ENCODE measurements around the gene OR6A2.

The OR6A2 gene

DNA sequence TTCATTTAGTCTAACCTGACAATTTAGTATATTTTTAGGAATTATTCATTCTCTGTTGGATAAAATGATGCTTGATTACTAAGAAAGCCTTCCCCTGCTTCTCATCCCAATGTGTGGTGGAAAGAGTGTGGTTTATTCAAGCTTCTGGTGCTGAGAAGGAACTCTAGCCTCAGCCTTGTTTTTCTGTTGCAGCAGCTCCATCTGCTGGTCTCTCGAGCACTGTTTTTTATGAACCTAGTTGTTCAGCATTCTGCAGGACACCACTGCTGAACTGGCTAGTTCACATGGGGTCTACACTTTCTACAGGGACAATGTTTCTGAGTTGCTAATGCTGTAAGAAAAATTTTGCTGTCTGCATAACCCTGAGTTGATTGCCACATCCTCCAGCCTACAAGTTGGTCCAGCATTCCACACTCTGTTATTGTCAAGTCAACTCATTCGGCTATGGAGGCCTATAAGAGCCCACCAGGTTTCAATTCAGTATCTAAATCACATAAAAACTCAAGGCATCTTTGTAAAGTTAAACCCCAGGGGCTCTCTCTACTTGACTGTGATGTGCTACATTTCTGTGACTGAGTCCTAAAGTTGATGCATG lies 42.0 kb downstream of the OR6A2 start:
- in situ Hi-C loops (cut with MboI; ENCODE audit: low sequenced_read_pairs): no loop called here

GRCh38 chr11:6755953-6756347 lies 43.5 kb downstream of the OR6A2 start:
- in situ Hi-C loops (cut with MboI; ENCODE audit: low sequenced_read_pairs): no loop called here

DNA sequence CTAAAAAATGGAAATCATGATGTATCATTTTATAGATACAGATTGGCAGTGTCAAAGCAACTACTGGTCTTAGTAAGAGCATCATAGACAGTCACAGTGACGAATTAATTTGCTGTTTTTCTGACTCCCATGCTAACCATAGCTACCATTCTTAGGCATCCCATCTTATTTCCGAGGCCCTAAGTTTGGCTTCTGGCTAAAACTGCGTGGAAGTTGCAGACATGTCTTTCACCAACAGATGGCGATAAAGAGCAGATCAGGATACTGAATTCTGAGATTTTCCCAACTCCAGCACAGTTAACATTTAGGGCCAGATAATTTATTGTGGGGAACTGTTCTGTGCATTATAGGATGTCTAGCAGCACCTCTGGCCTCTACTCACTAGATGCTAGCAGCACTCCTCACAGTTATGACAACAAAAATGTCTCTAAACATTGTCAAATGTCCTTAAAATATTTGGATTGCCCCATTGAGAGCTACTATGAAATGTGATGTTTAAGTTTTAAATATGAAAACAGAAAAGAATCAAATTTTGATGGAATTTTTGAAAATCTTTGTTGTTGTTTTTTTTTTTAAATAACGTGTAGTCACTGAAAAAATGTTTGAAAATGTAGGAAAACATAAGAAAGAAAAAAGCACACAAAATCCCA lies 44.1 kb downstream of the OR6A2 start:
- in situ Hi-C loops (cut with MboI; ENCODE audit: low sequenced_read_pairs): no loop called here

DNA sequence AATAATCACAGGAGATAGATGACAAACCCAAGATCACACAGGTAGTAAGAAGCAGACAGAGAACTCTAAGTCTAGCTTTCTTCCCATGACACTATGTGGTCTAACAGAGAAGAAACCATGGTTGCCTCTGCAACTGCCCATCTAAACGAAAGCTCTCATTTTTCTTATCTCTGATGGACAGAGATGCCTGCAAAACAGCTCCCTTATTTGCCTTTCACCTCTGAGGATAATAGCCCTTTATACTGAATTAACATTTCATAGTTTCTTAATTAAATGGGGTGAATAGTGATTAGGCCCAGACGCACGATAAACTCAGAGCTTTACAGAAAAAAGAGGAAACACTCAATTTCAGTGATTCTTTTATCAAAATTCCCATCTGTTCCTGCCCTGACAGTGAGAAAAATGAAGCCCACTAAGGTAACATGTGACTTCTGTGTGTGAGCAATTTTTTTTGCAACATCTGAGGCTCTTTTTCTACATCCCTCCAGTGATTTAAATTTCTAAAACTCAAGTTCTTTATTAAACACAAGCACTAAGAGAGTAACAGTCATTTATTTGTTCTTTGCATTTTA lies 52.3 kb downstream of the OR6A2 start:
- in situ Hi-C loops (cut with MboI; ENCODE audit: low sequenced_read_pairs): no loop called here

DNA sequence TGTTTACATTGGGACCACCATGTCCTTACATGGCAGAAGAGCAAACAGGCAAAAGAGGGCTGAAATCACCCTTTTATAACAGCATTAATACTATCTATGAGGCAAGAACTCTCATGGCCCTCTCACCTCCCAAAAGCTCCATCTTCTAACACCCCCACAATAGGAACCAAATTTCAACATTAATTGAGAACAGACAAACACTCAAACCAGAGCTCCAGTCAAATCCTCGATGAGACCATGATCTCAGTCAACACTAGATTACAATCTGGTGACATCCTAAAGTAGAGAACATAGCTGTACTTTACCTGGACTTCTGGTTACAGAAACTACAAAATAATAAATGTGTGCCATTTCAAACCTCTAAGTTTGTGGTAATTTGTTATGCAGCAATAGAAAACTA lies 52.9 kb downstream of the OR6A2 start:
- in situ Hi-C loops (cut with MboI; ENCODE audit: low sequenced_read_pairs): no loop called here

DNA sequence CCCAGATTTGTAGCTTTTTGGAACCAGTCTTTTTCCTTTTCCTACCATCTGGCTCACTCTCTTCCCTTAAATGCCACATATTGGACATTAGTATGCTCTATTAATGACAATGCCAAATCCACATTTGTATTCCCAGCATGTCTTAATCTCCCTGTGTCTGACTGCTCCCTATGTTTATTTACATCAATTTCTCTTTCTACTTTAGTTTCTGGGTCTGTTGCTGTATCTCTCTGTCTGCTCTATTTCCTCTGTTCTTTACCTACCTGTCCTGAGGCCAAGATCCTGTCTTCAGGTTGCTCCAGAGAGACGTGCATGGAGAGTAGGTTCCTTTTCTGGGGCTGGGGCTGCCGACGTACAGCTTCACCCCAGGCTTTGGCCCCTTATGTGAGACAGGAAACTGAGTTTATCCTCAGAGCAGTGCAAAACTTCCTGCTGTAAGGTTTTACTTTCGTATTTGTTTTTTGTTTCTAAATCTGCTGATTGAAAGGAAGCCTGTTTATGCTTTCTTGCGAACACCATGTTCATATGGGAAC lies 53.3 kb downstream of the OR6A2 start:
- in situ Hi-C loops (cut with MboI; ENCODE audit: low sequenced_read_pairs): no loop called here

GRCh38 chr11:6745465-6746015 lies 53.9 kb downstream of the OR6A2 start:
- in situ Hi-C loops (cut with MboI; ENCODE audit: low sequenced_read_pairs): no loop called here

- in situ Hi-C loops (cut with MboI; ENCODE audit: low sequenced_read_pairs): no loop called here
These were observed 54.5 kb downstream of the OR6A2 start for GRCh38 chr11:6745018-6745417.

DNA sequence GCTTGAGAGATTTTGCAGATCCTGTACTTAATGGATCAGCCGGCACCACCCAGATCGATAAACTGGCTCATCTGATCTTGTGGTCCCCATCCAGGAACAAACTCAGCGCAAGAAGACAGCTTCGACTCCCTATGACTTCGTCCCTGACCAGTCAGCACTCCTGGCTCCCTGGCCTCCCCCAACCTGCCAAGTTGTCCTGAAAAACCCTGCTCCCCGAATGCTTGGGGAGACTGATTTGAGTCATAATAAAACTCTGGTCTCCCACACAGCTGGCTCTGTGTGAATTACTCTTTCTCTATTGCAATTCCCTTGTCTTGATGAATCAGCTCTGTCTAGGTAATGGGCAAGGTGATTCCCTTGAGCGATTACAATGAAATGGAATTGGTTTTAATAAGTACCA lies 57.2 kb downstream of the OR6A2 start:
- in situ Hi-C loops (cut with MboI; ENCODE audit: low sequenced_read_pairs): no loop called here
